GM18858 (cell line): Measurements from ENCODE around the gene P4HTM.

ENCODE experiments used
- ATAC-seq: cut with Tn5 transposase; IDR thresholded peaks from one replicate; pipeline ENCODE4 v1.9.1; 2021; ENCODE audit not compliant: unreplicated experiment

Gene P4HTM

GRCh38 chr3:48989796-48990635 lies at the start of gene P4HTM:
P4HTM (plus strand) TSS chr3:48990241; CDS start chr3:48990257, 16 bp downstream.
- peak; percentile 35 for ATAC-seq

- no peak for ATAC-seq
These were observed 44.6 kb upstream of the P4HTM start for GRCh38 chr3:48945432-48945831.

- ATAC-seq = no peak
These were observed 44.0 kb upstream of the P4HTM start for GRCh38 chr3:48945891-48946549.

- no peak for ATAC-seq
These were observed 40.7 kb upstream of the P4HTM start for GRCh38 chr3:48949376-48949717.

GRCh38 chr3:48950051-48950450 lies 40.0 kb upstream of the P4HTM start:
- no peak for ATAC-seq

GRCh38 chr3:48951764-48952163 lies 38.3 kb upstream of the P4HTM start:
- ATAC-seq = no peak

GRCh38 chr3:48952510-48953118 lies 37.4 kb upstream of the P4HTM start:
- ATAC-seq = no peak

- no peak for ATAC-seq
These were observed 32.9 kb upstream of the P4HTM start for GRCh38 chr3:48957006-48957705.

- no peak for ATAC-seq
These were observed 29.1 kb upstream of the P4HTM start for GRCh38 chr3:48960841-48961413.

GRCh38 chr3:48962340-48962739 lies 27.7 kb upstream of the P4HTM start:
- no peak for ATAC-seq

GRCh38 chr3:48962939-48963338 lies 27.1 kb upstream of the P4HTM start:
- ATAC-seq = no peak

- no peak for ATAC-seq
These were observed 26.4 kb upstream of the P4HTM start for GRCh38 chr3:48963591-48963990.

- no peak for ATAC-seq
These were observed 23.7 kb upstream of the P4HTM start for GRCh38 chr3:48966367-48966766.

- ATAC-seq = no peak
These were observed 23.1 kb upstream of the P4HTM start for GRCh38 chr3:48966876-48967361.

GRCh38 chr3:48970586-48970985 lies 19.5 kb upstream of the P4HTM start:
- no peak for ATAC-seq

GRCh38 chr3:48974076-48974864 lies 15.8 kb upstream of the P4HTM start:
- no peak for ATAC-seq

- no peak for ATAC-seq
These were observed 10.6 kb upstream of the P4HTM start for GRCh38 chr3:48979451-48979850.

GRCh38 chr3:48980295-48980694 lies 9.7 kb upstream of the P4HTM start:
- no peak for ATAC-seq

- ATAC-seq = no peak
These were observed 8.0 kb upstream of the P4HTM start for GRCh38 chr3:48982016-48982415.

GRCh38 chr3:48982686-48983085 lies 7.4 kb upstream of the P4HTM start:
- ATAC-seq = no peak
